HT1080 (cell line): ENCODE data around the gene CSHL1. TPM values are rescaled to one million over a fixed set of nuclear protein-coding genes. Genes with fewer than 3 reads are reported as not detected.
"Not testable (repeated sequence)": the region's sequence is repeated elsewhere in the genome, so short reads cannot be mapped to it uniquely, and the experiment has no call there.

Experiments used
- DNase-seq: peaks from one replicate; pipeline ENCODE4 v3.0.0-alpha.2; 2015; ENCODE audit warnings: low read depth
- total RNA-seq: library from RNA; depleted of rRNA; stranded (reverse); fragments of >200 nt; shearing (Covaris generic); gene quantifications from 2 replicates; pipeline ENCODE4 v1.2.3, GENCODE V29; 2014

The CSHL1 gene
- total RNA-seq, 1 experiment from 2014 or later, result not detected

DNA sequence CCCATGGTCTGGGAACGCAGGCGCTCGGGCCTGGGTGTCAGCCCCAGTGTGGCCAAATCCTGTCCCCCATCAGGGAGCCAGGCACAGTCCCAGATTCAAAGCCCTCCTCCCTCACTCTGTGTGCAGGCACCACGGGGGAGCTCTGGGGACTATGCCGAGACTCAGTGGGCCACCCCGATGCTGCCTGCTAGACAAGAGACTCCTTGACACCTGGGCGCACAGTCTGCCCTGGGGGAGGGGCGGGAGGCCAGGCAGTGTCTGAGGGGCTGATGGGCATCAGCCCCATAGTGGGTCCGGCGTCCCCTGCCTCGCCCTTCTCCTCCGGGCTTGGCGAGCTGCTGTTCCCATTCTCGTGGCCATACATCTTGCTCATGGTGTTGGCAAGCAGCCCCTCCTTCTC is 29.5 kb upstream of the CSHL1 start:
- DNase-seq, result no peak

DNA sequence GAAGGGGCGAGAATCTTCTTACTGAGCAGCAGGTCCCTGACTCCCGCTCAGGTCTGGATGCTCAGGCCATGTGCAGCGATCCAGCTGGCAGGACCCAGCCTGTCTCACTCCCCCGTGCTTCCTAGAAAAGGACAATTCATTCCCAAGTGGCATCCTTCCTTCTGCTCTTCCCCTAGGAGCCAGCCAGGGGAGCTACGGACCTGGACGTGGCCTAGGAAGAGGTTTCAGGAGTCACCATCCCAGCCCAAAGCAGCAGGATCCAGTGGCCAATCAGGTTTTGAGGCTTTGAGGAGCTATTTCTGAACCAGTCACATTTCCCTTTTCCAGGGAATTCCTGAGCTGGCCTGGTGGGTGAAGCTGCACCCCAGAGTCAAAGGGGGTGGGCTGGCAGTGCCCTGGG is 28.8 kb upstream of the CSHL1 start:
- DNase-seq, result no peak

- no peak for DNase-seq
These were observed 28.3 kb upstream of the CSHL1 start for GRCh38 chr17:63939401-63939800.

DNA sequence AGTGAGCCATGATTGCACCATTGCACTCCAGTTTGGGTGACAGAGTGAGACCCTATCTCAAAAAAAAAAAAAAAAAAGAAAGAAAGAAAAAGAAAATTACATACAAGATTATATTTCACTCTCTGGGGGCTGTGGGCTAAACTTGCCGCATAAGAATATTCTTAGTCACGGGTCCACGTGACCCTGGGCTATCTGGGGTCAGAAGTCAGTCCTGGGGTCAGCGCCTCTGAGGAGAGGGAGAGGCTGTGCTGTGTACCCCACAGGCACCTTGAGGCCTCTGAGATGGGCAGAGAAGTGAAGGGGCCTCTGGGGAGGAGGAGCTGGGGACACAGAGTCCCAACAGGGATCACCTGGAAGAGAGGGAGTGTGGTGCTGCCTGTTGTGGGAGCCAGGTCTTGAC is 26.9 kb upstream of the CSHL1 start:
- no peak for DNase-seq

DNA sequence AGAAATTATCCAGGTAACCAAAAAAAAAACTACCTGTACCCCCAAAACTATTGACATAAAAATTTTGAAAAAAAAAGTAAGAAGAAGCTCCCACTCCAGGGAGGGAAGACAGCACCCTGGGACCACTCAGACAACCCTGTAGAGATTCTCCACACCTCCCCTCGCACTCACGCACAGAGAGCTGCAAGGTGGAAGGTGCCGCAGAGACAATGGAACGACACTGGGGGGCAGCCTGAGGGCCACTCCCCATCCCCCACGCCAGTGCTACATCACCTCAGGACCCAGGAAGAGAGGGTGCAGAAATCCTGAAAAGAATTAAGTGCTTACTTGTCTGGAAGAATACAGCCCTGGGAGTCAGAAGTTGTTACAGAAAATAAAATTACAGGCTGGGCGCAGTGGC is 26.3 kb upstream of the CSHL1 start:
- DNase-seq, result no peak

- DNase-seq, result no peak
These were observed 23.4 kb upstream of the CSHL1 start for GRCh38 chr17:63934183-63935112.

GRCh38 chr17:63933598-63933997 is 22.5 kb upstream of the CSHL1 start:
- no peak for DNase-seq

- DNase-seq, result no peak
These were observed 21.7 kb upstream of the CSHL1 start for GRCh38 chr17:63932721-63933120.

DNA sequence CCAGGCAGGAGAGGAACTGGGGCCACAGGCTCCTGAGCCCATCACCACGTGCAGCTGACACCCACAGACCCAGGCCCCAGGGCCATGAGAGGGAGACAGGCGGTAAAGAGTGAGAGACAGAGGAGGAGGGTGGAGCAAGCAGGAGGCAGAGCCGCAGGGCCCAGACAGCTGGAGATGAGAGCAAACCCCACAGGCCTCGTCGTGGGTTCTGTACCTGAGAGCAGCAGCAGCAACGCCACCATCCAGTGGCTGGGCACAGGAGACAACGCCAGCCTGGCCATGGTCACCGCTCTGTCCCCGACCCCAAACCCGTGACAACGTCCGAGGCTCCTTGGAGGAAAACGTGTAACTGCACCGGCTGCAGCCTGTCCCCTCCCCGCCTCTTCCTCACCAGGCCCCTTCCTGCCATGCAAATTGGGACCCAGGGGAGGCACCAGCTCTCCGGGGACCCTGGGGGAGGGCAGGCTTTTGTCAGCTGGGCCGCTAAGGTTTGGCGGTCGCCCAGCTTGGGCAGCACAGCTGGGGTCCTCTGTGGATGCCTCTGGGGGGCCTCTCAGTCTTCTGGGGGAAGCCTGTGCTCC is 21.0 kb upstream of the CSHL1 start, which contains the start of gene CD79B:
Gene CD79B (minus strand): TSS at position 351 of the 581 bp plus-strand sequence. CDS start 70 bp downstream, at position 281.
- DNase-seq, result no peak

- DNase-seq, result no peak
These were observed 20.0 kb upstream of the CSHL1 start for GRCh38 chr17:63930951-63931575.

GRCh38 chr17:63929860-63930766 is 19.1 kb upstream of the CSHL1 start:
- DNase-seq, result no peak

DNA sequence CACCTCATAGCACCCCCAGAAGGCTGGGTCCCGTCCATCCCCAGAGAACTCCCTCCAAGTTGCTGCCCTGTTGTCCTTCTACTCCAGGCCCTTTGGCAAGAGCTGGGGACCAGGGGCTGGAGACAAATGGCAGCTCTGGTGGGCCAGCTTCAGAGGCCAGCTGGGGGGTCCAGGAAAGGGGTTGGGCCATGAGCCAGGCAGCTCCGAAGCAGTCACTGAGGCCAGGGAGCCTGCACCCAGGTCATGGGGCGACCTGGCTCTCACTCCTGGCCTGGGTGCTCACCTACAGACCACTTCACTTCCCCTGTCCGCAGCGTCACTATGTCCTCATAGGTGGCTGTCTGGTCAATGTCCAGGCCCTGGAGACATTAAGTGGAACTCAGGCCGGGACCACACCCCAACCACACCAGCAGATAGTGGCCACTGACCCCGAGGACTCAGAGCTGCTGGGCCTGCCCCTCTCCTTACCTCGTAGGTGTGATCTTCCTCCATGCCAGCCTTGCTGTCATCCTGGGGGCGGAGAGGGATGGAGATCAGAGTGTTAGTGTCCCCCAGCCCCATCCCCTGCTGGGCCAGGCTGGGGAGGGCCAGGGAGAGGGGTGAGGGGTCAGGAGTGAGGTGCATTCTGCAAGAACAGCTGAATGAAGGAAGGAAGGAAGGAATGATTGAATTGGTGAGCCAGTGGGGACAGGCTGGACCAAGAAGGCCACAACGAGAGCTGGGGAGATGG is 18.1 kb upstream of the CSHL1 start:
- no peak for DNase-seq

- no peak for DNase-seq
These were observed 17.2 kb upstream of the CSHL1 start for GRCh38 chr17:63928172-63928666.

GRCh38 chr17:63927464-63928171 is 16.6 kb upstream of the CSHL1 start:
- no peak for DNase-seq

DNA sequence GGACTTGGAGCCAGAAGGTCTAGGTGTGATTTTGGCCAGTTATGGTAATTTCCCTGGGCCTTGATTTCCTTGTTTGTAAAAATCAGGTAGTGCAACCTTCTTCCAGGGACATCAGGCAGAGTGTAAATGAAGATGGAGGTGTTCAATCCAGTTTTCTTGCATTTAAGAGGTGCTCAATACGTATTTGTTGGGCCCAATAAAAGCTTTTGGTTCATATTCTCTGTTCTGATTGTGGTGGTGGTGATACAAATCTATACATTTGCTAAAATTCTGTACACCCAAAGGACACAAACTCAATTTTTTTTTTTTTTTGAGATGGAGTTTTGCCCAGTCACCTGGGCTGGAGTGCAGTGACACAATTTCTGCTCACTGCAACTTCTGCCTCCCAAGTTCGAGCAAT is 15.1 kb upstream of the CSHL1 start:
- no peak for DNase-seq

- DNase-seq, result no peak
These were observed 14.6 kb upstream of the CSHL1 start for GRCh38 chr17:63925615-63926014.

DNA sequence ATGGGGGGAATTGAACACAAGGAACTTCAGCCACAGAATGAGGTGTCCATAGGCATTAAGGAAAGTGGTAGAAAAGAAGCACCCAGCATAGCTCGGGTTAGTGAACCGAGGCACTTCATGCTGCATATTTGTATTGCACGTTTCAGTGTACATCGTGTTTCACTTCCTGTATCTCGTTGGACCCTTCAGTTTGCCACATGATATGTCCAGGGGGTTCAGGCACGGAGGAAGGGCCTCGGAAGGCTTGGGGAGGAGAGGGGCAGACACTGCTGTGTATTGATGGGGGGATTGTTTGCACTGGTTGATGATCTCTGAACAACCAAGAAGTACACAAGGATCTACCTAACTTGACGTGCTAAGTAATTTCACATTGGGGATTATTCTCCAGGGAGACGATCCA is 11.3 kb upstream of the CSHL1 start:
- DNase-seq, result not testable (repeated sequence)

DNA sequence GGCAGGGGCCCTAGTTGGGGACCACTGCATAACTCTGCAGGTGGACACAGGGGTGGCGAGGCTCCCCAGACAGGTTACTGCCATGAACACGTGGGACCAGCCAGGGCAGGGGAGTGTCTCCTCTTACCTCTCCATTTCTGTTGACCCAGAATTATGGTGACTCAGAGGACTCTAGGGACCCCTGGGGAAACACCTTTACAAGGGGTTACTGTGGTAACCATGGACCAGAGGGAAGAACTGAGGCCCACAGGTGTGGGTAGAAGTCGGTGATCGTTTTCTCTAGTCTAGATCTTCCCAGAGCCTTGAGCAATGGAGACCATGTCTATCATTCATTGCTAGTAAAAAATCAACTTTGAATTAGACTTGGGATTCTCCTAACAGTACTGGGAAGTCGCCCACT is 9.7 kb upstream of the CSHL1 start:
- DNase-seq, result not testable (repeated sequence)

- DNase-seq, result not testable (repeated sequence)
These were observed 9.0 kb upstream of the CSHL1 start for GRCh38 chr17:63920050-63920449.

DNA sequence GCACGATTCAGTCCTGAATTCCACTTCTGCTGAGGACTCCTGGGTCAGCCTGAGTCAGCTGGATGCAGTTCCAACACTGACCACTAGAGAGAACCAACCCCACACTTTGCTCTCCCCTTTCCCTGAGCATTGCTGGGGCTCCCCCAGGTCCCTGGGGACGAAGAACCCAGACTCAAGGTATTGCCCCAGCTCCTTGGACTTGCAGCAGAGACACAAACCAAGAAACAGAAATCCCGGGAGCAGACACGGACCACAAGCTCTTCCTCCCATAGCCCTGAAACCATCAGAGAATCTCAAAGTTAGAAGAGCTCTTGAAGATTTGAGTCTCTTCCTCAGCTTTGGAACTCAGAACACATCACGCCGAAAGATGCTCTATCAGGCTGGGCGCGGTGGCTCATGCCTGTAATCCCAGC is 8.3 kb upstream of the CSHL1 start:
- peak; percentile 51 for DNase-seq
